ENCODE measurements around the gene ZNF598.
A peak's percentile ranks its signal among the peaks of the same experiment; 100 is the strongest.

ZNF598 gene

DNA sequence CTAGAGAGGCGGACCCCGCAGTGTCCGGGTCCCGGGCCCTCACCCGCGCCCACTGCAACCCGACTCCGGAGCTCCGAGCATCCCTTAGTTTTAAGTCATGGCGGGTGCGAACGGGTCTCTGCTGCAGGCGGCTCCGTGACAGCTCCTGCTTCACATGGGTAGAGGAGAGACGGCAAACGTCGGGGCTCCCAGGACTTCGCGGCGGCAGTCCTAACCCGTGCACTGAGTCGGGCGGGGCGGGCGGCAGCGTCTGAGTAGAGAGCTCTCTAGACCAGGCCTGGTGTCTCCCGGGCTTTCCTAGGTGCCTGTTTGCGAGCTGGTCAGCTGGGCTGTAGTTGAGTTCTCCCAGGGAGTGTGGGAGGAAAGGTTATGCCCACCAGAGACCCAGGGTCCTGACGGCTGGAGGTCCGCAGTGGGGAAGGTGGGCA is 38.5 kb upstream of the ZNF598 start (continued):
- TF ChIP-seq, protein P1, sequence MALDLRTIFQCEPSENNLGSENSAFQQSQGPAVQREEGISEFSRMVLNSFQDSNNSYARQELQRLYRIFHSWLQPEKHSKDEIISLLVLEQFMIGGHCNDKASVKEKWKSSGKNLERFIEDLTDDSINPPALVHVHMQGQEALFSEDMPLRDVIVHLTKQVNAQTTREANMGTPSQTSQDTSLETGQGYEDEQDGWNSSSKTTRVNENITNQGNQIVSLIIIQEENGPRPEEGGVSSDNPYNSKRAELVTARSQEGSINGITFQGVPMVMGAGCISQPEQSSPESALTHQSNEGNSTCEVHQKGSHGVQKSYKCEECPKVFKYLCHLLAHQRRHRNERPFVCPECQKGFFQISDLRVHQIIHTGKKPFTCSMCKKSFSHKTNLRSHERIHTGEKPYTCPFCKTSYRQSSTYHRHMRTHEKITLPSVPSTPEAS (tag by site-specific recombination; IDR thresholded peaks at IDR 0.05) = no peak
- TF ChIP-seq, protein P2, sequence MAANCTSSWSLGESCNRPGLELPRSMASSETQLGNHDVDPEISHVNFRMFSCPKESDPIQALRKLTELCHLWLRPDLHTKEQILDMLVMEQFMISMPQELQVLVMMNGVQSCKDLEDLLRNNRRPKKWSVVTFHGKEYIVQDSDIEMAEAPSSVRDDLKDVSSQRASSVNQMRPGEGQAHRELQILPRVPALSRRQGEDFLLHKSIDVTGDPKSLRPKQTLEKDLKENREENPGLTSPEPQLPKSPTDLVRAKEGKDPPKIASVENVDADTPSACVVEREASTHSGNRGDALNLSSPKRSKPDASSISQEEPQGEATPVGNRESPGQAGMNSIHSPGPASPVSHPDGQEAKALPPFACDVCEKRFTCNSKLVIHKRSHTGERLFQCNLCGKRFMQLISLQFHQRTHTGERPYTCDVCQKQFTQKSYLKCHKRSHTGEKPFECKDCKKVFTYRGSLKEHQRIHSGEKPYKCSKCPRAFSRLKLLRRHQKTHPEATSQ (tag by site-specific recombination; IDR thresholded peaks at IDR 0.05) = no peak
- no peak for TF ChIP-seq BCL11A (tag by site-specific recombination; IDR thresholded peaks at IDR 0.05; ENCODE audit: low read depth)
- no peak for TF ChIP-seq ZNF174 (tag by site-specific recombination; IDR thresholded peaks at IDR 0.05)

DNA sequence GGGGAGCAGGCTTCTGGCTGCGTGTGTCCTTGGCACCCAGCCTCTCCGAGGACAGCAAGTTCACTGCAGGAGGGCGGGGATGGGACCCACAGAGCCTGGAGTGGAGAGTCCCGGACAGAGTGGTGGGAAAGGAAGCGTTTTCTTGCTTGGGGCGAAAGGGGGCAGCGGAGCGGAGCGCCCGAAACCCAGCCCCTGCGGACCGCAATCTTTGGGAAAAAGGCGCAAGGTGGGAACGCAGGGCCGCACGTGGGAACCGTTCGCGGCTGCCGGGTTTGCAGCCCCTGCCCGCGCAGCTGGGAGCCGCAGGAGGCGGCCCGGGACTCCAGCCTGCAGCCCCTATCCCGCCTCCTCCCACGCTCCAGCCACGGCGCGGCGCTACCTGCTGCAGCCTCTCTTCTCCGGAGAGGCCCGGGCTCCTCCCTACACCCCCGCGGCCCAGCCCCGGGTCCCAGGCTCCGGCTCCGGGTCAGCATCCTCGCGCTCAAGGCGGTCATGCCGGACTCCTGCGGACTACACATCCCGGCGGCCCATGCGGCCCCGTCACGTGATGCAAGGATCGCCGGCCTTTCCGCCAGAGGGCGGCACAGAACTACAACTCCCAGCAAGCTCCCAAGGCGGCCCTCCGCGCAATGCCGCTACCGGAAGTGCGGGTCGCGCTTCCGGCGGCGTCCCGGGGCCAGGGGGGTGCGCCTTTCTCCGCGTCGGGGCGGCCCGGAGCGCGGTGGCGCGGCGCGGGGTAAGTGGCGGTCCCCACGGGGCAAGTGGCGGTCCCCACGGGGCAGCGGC is 37.9 kb upstream of the ZNF598 start, which contains the start of the genes NTHL1 and TSC2:
TSS of gene NTHL1 (minus strand) at position 505 of the 786 bp plus-strand sequence. CDS start at position 494, 11 bp downstream.
TSS of gene TSC2 (plus strand) at position 656 of the 786 bp plus-strand sequence. CDS start 631 bp downstream, outside the sequence.
- POLR2A ChIA-PET = interaction anchor here (0.5 to 3.3 kb wide), 13 partner anchors 9 to 107 kb away, joined by 3 to 37 read pairs (median 4); partner anchors contain the start of genes NHERF2, RPS2 and TRAF7
- Histone ChIP-seq H3K27ac (ENCODE audit: extremely low read depth, low read depth, low read length) (peak within 1 kb of the TSS; percentile 58; the same call in 1 of the 2 replicates), H3K4me1 (ENCODE audit: control insufficient read depth, insufficient read depth, low read length) (no peaks in the 10 kb centered on the region), H3K36me3 (ENCODE audit: control insufficient read depth in 2 of 2, insufficient read depth in 1 of 2, low read length in 2 of 2) (peaks cover 13 to 37% of the 10 kb centered on the region in 2 experiments; a peak in 2 of 3 replicates), H3K4me3 (ENCODE audit: low read depth, low read length) (peak within 1 kb of the TSS; percentile 82), H3K9me3 (ENCODE audit: control insufficient read depth, insufficient read depth, low read depth, low read length) (no peaks in the 10 kb centered on the region)
- CTCF ChIA-PET = interaction anchor here (0.6 to 2.6 kb wide), 9 partner anchors 15 to 93 kb away, joined by 3 to 12 read pairs (median 3); no protein-coding TSS in a partner anchor
- TF ChIP-seq ZBTB20 (tag by site-specific recombination; IDR thresholded peaks at IDR 0.05) = peak; percentile 98
- TF ChIP-seq ZNF792 (tag by site-specific recombination; IDR thresholded peaks at IDR 0.05) = no peak
- TF ChIP-seq ZNF404 (tag by site-specific recombination; IDR thresholded peaks at IDR 0.05) = no peak
- TF ChIP-seq, protein P3, sequence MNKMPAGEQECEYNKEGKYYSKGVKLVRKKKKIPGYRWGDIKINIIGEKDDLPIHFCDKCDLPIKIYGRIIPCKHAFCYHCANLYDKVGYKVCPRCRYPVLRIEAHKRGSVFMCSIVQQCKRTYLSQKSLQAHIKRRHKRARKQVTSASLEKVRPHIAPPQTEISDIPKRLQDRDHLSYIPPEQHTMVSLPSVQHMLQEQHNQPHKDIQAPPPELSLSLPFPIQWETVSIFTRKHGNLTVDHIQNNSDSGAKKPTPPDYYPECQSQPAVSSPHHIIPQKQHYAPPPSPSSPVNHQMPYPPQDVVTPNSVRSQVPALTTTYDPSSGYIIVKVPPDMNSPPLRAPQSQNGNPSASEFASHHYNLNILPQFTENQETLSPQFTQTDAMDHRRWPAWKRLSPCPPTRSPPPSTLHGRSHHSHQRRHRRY (tag by site-specific recombination; IDR thresholded peaks at IDR 0.05) = no peak
- no peak for TF ChIP-seq SETDB1 (IDR thresholded peaks at IDR 0.05; ENCODE audit: insufficient read length, low read length)
- no peak for TF ChIP-seq ZNF585B (tag by site-specific recombination; IDR thresholded peaks at IDR 0.05)
- peak; percentile 89 for TF ChIP-seq ZEB2 (tag by site-specific recombination; IDR thresholded peaks at IDR 0.05)
- no peak for TF ChIP-seq ZNF555 (tag by site-specific recombination; conservative IDR thresholded peaks at IDR 0.05)
- TF ChIP-seq ZBTB44 (tag by site-specific recombination; IDR thresholded peaks at IDR 0.05) = peak; percentile 66; the same call in 1 of the 2 replicates
- TF ChIP-seq KLF10 (tag by site-specific recombination; IDR thresholded peaks at IDR 0.05) = peak; percentile 72
- no peak for TF ChIP-seq ZNF133 (tag by site-specific recombination; IDR thresholded peaks at IDR 0.05)
- TF ChIP-seq ZNF138 (tag by site-specific recombination; IDR thresholded peaks at IDR 0.05; ENCODE audit: borderline replicate concordance) = no peak
- peak; percentile 95 for TF ChIP-seq ZBTB11 (tag by site-specific recombination; conservative IDR thresholded peaks at IDR 0.05; ENCODE audit: low read depth)
- TF ChIP-seq, protein P4, sequence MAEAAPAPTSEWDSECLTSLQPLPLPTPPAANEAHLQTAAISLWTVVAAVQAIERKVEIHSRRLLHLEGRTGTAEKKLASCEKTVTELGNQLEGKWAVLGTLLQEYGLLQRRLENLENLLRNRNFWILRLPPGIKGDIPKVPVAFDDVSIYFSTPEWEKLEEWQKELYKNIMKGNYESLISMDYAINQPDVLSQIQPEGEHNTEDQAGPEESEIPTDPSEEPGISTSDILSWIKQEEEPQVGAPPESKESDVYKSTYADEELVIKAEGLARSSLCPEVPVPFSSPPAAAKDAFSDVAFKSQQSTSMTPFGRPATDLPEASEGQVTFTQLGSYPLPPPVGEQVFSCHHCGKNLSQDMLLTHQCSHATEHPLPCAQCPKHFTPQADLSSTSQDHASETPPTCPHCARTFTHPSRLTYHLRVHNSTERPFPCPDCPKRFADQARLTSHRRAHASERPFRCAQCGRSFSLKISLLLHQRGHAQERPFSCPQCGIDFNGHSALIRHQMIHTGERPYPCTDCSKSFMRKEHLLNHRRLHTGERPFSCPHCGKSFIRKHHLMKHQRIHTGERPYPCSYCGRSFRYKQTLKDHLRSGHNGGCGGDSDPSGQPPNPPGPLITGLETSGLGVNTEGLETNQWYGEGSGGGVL (tag by site-specific recombination; IDR thresholded peaks at IDR 0.05) = no peak; the same call in 1 of the 2 replicates
- TF ChIP-seq HIC1 (tag by site-specific recombination; IDR thresholded peaks at IDR 0.05) = no peak; the same call in 1 of the 2 replicates
